Naive thymus-derived CD4-positive, alpha-beta T cell (primary cell): Measurements from ENCODE around the gene RTN4. TPM values are rescaled to one million over a fixed set of nuclear protein-coding genes. Genes with fewer than 3 reads are reported as not detected.
A peak's percentile ranks its signal among the peaks of the same experiment; 100 is the strongest.
"Not testable (repeated sequence)": the region's sequence is repeated elsewhere in the genome, so short reads cannot be mapped to it uniquely, and the experiment has no call there.

Experiments
- ATAC-seq: fragments of 150-1000 bp; cut with Tn5 transposase; 2 replicates; pipeline ENCODE4 v1.10.0; 2021; ENCODE audit warnings: mild to moderate bottlenecking, moderate library complexity
- CTCF ChIA-PET: fragments of 350-600 bp; sonication (Branson Sonifier 250); formaldehyde crosslinking; loops from one replicate; lab custom pipeline; 2021; ENCODE audit warnings: antibody characterized with exemption; lab: Charles Lee
- POLR2A ChIA-PET: fragments of 350-600 bp; sonication (Branson Sonifier 250); formaldehyde crosslinking; loops from one replicate; lab custom pipeline; 2021; ENCODE audit warnings: antibody characterized with exemption, inconsistent platforms; lab: Charles Lee
- DNase-seq, 9 donors: peaks; one replicate each; pipeline versions ENCODE4 v3.0.0 to v3.0.0-alpha.2; 2020 to 2022; ENCODE audit warnings: mixed read lengths in 1 of 9
- H3K27ac ChIP-seq: one replicate; pipeline ENCODE4 v1.7.0; 2013; ENCODE audit warnings: mild to moderate bottlenecking, low read depth, low read length, moderate library complexity
- H3K27me3 ChIP-seq, 2 donors: one replicate each; pipeline ENCODE4 v1.7.0; 2013; ENCODE audit warnings: low read length in 2 of 2, mild to moderate bottlenecking in 2 of 2, moderate library complexity in 2 of 2; ENCODE audit not compliant: control insufficient read depth in 2 of 2, insufficient read depth in 2 of 2
- H3K36me3 ChIP-seq, 3 experiments: 1 replicate in 2 of 3; 2 replicates in 1 of 3; pipeline ENCODE4 v1.7.0; 2013; ENCODE audit warnings: low read length in 3 of 3, mild to moderate bottlenecking in 3 of 3, moderate library complexity in 1 of 3; ENCODE audit not compliant: insufficient read depth in 3 of 3, control insufficient read depth in 2 of 3
- H3K4me1 ChIP-seq, 2 donors: one replicate each; pipeline ENCODE4 v1.7.0; 2013; ENCODE audit warnings: low read length in 2 of 2, mild to moderate bottlenecking in 2 of 2, moderate library complexity in 1 of 2; ENCODE audit not compliant: control insufficient read depth in 2 of 2, insufficient read depth in 2 of 2
- H3K4me3 ChIP-seq: 2 replicates; pipeline ENCODE4 v1.7.0; 2013; ENCODE audit warnings: mild to moderate bottlenecking, low read length
- H3K9me3 ChIP-seq, 3 experiments: 1 replicate in 2 of 3; 2 replicates in 1 of 3; pipeline ENCODE4 v1.7.0; 2013; ENCODE audit warnings: low read length in 3 of 3; ENCODE audit not compliant: control insufficient read depth in 2 of 3
- H3K27ac Mint-ChIP-seq, 9 donors: one replicate each; pipeline ENCODE4 v1.8.0; 2020 to 2022; ENCODE audit warnings: mixed read lengths in 9 of 9, mild to moderate bottlenecking in 8 of 9, moderate library complexity in 5 of 9, inconsistent platforms in 2 of 9
- H3K27me3 Mint-ChIP-seq, 5 donors: one replicate each; pipeline ENCODE4 v1.8.0; 2021 to 2022; ENCODE audit warnings: mixed read lengths in 5 of 5, mild to moderate bottlenecking in 1 of 5
- H3K36me3 Mint-ChIP-seq, 5 donors: one replicate each; pipeline ENCODE4 v1.8.0; 2020 to 2022; ENCODE audit warnings: mixed read lengths in 5 of 5, mild to moderate bottlenecking in 3 of 5, inconsistent platforms in 1 of 5
- H3K4me1 Mint-ChIP-seq, 7 donors: one replicate each; pipeline ENCODE4 v1.8.0; 2020 to 2022; ENCODE audit warnings: mixed read lengths in 7 of 7, mild to moderate bottlenecking in 3 of 7, inconsistent platforms in 1 of 7
- H3K4me3 Mint-ChIP-seq, 10 donors: one replicate each; pipeline ENCODE4 v1.8.0; 2020 to 2022; ENCODE audit warnings: mild to moderate bottlenecking in 10 of 10, mixed read lengths in 10 of 10, moderate library complexity in 6 of 10, inconsistent platforms in 2 of 10
- H3K9me3 Mint-ChIP-seq, 11 donors: one replicate each; pipeline ENCODE4 v1.8.0; 2020 to 2022; ENCODE audit warnings: mixed read lengths in 11 of 11, mild to moderate bottlenecking in 4 of 11, inconsistent platforms in 1 of 11, moderate library complexity in 1 of 11
- intact Hi-C, 2 donors: fragments of 100-400 bp; cut with micrococcal nuclease; formaldehyde crosslinking; loops; one replicate each; pipeline ENCODE4 v1.15.1; 2023
- polyA plus RNA-seq, 2 donors: library from polyadenylated mRNA; unstranded; fragments of 300-500 nt; fragmentation: Illumina TruSeq; gene quantifications; one replicate each; pipeline ENCODE4 v1.2.3, GENCODE V29; 2021
- total RNA-seq, 6 experiments: library from RNA in 5 of 6; stranded (reverse) in 5 of 6; gene quantifications; 1 replicate in 5 of 6; 2 replicates in 1 of 6; pipeline ENCODE4 v1.2.3 and lab custom pipeline; 2021 to 2026

The RTN4 gene
- total and polyA plus RNA-seq, 7 experiments from 2014 or later = 59.6 to 126 (median 65.1) TPM

DNA sequence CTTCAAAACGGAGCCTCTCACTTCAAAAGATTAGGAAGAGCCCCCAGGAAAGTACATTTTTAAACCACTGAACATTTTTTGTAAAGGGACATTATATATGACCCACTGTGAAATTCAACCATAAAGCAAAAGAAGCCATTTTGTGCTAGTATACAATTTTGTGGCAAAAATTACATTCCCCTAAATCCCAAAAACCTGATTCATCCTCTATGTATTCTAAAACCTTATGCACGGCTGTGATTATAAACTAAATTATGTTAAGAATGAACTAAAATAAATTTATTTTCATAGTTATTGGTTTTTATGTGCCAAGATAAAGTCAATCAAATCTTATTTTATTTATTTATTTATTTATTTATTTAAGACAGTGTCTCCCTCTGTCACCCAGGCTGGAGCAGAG, 48.5 kb downstream of the RTN4 start:
- Mint-ChIP-seq H3K4me1 (peaks cover 38 to 89% (median 83%) of the 10 kb centered on the region in 7 donors), H3K27me3 (no peaks in the 10 kb centered on the region), H3K4me3 (peak overlapping the region in 4 of 10 donors; percentile 0 to 61 (median 7)), H3K36me3 (peaks cover 0 to 6% (median 0%) of the 10 kb centered on the region in 5 donors), H3K27ac (peak overlapping the region in 2 of 9 donors; percentile 5 to 51), H3K9me3 (no peaks in the 10 kb centered on the region)
- Histone ChIP-seq H3K27me3 (no peaks in the 10 kb centered on the region), H3K4me1 (peaks cover 15 to 21% of the 10 kb centered on the region in 2 donors), H3K36me3 (no peaks in the 10 kb centered on the region), H3K4me3 (no peak overlapping the region), H3K9me3 (no peaks in the 10 kb centered on the region), H3K27ac (no peak overlapping the region)
- ATAC-seq (no peak), DNase-seq (no peak)
- ChIA-PET CTCF (interaction anchor here (0.7 kb wide), 1 partner anchor 82 kb away, joined by 3 read pairs; no protein-coding TSS in a partner anchor), POLR2A (no interaction called here)
- intact Hi-C loops = no loop called here

DNA sequence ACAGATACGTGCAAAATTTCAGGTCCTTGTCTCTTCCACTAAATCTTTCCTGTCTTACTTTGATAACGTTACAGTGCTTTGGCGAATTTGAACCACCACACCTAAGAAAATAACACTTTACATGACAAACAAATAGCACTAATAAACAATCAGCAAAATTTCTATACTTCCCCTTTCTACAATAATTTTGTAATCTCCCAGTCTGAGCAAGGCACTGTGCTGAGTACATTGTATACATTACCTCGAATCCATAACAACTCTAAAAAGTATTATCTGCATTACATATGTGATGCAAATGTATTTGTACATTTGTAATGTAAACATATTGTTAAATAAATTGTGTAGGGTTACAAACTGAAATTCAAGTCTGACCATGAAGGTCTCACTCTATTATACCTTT, 49.9 kb downstream of the RTN4 start:
- Mint-ChIP-seq H3K4me1 (peaks cover 40 to 91% (median 82%) of the 10 kb centered on the region in 7 donors), H3K9me3 (no peaks in the 10 kb centered on the region), H3K4me3 (peak overlapping the region in 5 of 10 donors; percentile 8 to 72 (median 34)), H3K36me3 (peaks cover 0 to 10% (median 0%) of the 10 kb centered on the region in 5 donors), H3K27me3 (no peaks in the 10 kb centered on the region), H3K27ac (peak overlapping the region in 5 of 9 donors; percentile 3 to 56 (median 15))
- POLR2A ChIA-PET = no interaction called here
- Histone ChIP-seq H3K4me3 (no peak overlapping the region), H3K9me3 (no peaks in the 10 kb centered on the region), H3K27me3 (no peaks in the 10 kb centered on the region), H3K27ac (no peak overlapping the region), H3K4me1 (peaks cover 15% of the 10 kb centered on the region in 2 donors), H3K36me3 (no peaks in the 10 kb centered on the region)
- peak; percentile 47 for ATAC-seq
- CTCF ChIA-PET = interaction anchor here (0.7 kb wide), 1 partner anchor 12 kb away, joined by 3 read pairs; no protein-coding TSS in a partner anchor
- no peak for DNase-seq
- intact Hi-C loops = loop anchor here in 1 of 2 donors (1.0 kb wide), 1 partner anchor 8 kb away; no protein-coding TSS in a partner anchor

DNA sequence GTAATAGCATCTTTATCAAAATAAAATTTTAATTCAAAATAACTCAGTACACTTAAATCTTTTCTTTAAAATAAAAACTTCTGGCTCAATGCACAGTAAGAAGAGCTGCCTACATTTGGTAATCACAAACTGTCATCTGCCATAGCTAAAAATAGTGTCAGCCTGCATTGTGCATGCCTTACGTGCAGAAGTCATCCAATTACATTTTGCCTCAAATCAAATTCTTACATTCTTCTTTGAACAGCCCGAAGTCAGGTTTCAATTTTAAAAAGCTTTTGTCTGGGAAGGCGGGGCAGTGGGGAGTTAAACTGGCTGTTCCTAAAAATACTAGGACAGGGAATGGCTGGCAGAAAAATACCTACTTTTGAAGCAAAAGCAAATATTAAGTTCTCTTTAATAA, 51.1 kb downstream of the RTN4 start:
- peak overlapping the region in 2 of 9 donors; percentile 10 to 65 for H3K27ac Mint-ChIP-seq
- no peaks in the 10 kb centered on the region for H3K36me3 ChIP-seq
- peaks cover 11 to 18% of the 10 kb centered on the region in 2 donors for H3K4me1 ChIP-seq
- peak overlapping the region in 9 of 10 donors; percentile 3 to 80 (median 51) for H3K4me3 Mint-ChIP-seq
- ATAC-seq (no peak), DNase-seq (no peak)
- H3K9me3 ChIP-seq = no peaks in the 10 kb centered on the region
- no peaks in the 10 kb centered on the region for H3K27me3 ChIP-seq
- no peak overlapping the region for H3K27ac ChIP-seq
- CTCF ChIA-PET = no interaction called here
- H3K27me3 Mint-ChIP-seq = no peaks in the 10 kb centered on the region
- POLR2A ChIA-PET = interaction anchor here (0.6 kb wide), 1 partner anchor 19 kb away, joined by 3 read pairs; no protein-coding TSS in a partner anchor
- peaks cover 40 to 90% (median 83%) of the 10 kb centered on the region in 7 donors for H3K4me1 Mint-ChIP-seq
- peaks cover 0 to 11% (median 0%) of the 10 kb centered on the region in 5 donors for H3K36me3 Mint-ChIP-seq
- intact Hi-C loops = no loop called here
- H3K9me3 Mint-ChIP-seq = no peaks in the 10 kb centered on the region
- no peak overlapping the region for H3K4me3 ChIP-seq

DNA sequence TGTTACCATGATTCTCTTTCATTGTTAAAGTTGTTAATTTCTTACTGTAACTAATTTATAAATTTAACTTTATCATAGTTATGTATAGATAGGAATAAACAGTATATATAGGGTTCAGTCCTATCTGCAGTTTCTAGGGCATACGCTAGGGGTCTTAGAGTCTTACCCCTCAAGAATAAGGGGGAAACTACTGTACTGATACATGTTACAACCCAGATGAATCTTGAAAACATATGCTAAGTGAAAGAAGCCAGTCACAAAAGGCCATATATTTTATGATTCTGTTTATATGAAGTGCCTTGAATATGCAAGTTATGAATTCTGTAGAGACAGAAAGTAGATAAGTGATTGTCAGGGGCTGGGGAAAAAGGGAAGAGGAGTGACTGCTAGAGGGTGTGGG, 52.4 kb downstream of the RTN4 start:
- Mint-ChIP-seq H3K4me1 (peaks cover 44 to 86% (median 78%) of the 10 kb centered on the region in 7 donors), H3K4me3 (peak overlapping the region in 4 of 10 donors; percentile 14 to 31 (median 29)), H3K27me3 (no peaks in the 10 kb centered on the region), H3K9me3 (no peaks in the 10 kb centered on the region), H3K27ac (peak overlapping the region in 5 of 9 donors; percentile 16 to 37 (median 32)), H3K36me3 (peaks cover 0 to 11% (median 0%) of the 10 kb centered on the region in 5 donors)
- Histone ChIP-seq H3K36me3 (no peaks in the 10 kb centered on the region), H3K4me1 (peaks cover 11 to 18% of the 10 kb centered on the region in 2 donors), H3K27me3 (no peaks in the 10 kb centered on the region), H3K4me3 (no peak overlapping the region), H3K27ac (no peak overlapping the region), H3K9me3 (no peaks in the 10 kb centered on the region)
- ChIA-PET CTCF (no interaction called here), POLR2A (no interaction called here)
- DNase-seq (no peak), ATAC-seq (no peak)
- intact Hi-C loops = loop anchor here in 1 of 2 donors (1.0 kb wide), 1 partner anchor 8 kb away; no protein-coding TSS in a partner anchor

DNA sequence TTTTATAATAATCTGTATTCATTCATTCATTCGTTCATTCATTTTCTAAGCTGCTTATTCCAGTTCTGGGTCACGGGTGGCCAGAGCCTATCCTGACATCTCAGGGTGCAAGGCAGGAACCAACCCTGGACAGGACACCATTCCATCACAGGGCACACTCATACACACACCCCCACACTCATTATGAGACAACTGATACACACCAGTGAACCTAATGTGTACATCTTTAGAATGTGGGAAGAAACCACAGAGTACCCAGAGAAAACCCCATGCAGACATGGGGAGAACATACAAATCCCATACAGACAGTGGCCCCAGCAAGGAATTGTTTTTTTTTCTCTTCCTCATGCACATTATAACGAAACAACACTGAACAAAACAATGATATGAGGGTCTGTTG, 54.7 kb downstream of the RTN4 start:
- H3K27me3 ChIP-seq = no peaks in the 10 kb centered on the region
- no peaks in the 10 kb centered on the region for H3K9me3 ChIP-seq
- H3K4me1 Mint-ChIP-seq = peaks cover 44 to 85% (median 73%) of the 10 kb centered on the region in 7 donors

GRCh38 chr2:54990694-54991093, 59.6 kb downstream of the RTN4 start:
- H3K4me3 Mint-ChIP-seq, DNase-seq, H3K27me3 ChIP-seq, H3K27me3 Mint-ChIP-seq, H3K27ac ChIP-seq, H3K4me1 ChIP-seq, H3K4me3 ChIP-seq, H3K27ac Mint-ChIP-seq, H3K9me3 ChIP-seq, H3K9me3 Mint-ChIP-seq, ATAC-seq, POLR2A ChIA-PET: not testable (repeated sequence)
- peaks cover 0 to 17% (median 0%) of the 10 kb centered on the region in 3 experiments for H3K36me3 ChIP-seq
- peaks cover 0 to 21% (median 15%) of the 10 kb centered on the region in 5 donors for H3K36me3 Mint-ChIP-seq
- H3K4me1 Mint-ChIP-seq = peaks cover 13 to 77% (median 55%) of the 10 kb centered on the region in 7 donors
- CTCF ChIA-PET = interaction anchor here (1.0 kb wide), 1 partner anchor 58 kb away, joined by 4 read pairs; no protein-coding TSS in a partner anchor
- intact Hi-C loops = loop anchor here in 1 of 2 donors (2.0 kb wide), 1 partner anchor 18 kb away; no protein-coding TSS in a partner anchor

More for the DNA sequence above, 54.7 kb downstream of the RTN4 start:
- intact Hi-C loops = no loop called here
- Mint-ChIP-seq H3K27ac (no peak overlapping the region), H3K27me3 (no peaks in the 10 kb centered on the region), H3K4me3 (peak overlapping the region in 1 of 10 donors; percentile 31), H3K9me3 (no peaks in the 10 kb centered on the region), H3K36me3 (peaks cover 0 to 12% (median 0%) of the 10 kb centered on the region in 5 donors)
- Histone ChIP-seq H3K4me3 (no peak overlapping the region), H3K27ac (no peak overlapping the region), H3K4me1 (peaks cover 5 to 12% of the 10 kb centered on the region in 2 donors), H3K36me3 (no peaks in the 10 kb centered on the region)
- no peak for DNase-seq
- ChIA-PET CTCF (interaction anchor here (0.7 to 1.0 kb wide), 2 partner anchors 45 to 53 kb away, joined by 3 to 4 read pairs; no protein-coding TSS in a partner anchor), POLR2A (interaction anchor here (0.6 to 1.6 kb wide), 2 partner anchors 55 to 444 kb away, joined by 3 to 4 read pairs; partner anchors contain the start of gene RTN4)
- ATAC-seq = no peak
